Ascending aorta (tissue), 2 donors: ENCODE measurements around the gene ZMIZ1. TPM values are rescaled to one million over a fixed set of nuclear protein-coding genes. Genes with fewer than 3 reads are reported as not detected.

Experiments used
- DNase-seq, 2 donors: peaks; one replicate each; pipeline ENCODE4 v3.0.0-alpha.2; 2019; ENCODE audit warnings: low spot score in 2 of 2
- H3K27ac ChIP-seq, 2 donors: fragments of 200-600 bp; sonication (generic); one replicate each; pipeline ENCODE4 v1.5.1; 2016 to 2017; ENCODE audit warnings: mild to moderate bottlenecking in 1 of 2
- H3K27me3 ChIP-seq: fragments of 200-600 bp; sonication (generic); one replicate; pipeline ENCODE4 v1.5.1; 2017
- H3K36me3 ChIP-seq, 2 donors: fragments of 200-600 bp; sonication (generic); one replicate each; pipeline ENCODE4 v1.5.1; 2016
- H3K4me1 ChIP-seq, 2 donors: fragments of 200-600 bp; sonication (generic); one replicate each; pipeline ENCODE4 v1.5.1; 2016 to 2017; ENCODE audit warnings: mild to moderate bottlenecking in 1 of 2
- H3K4me3 ChIP-seq, 2 donors: fragments of 200-600 bp; sonication (generic); one replicate each; pipeline ENCODE4 v1.5.1; 2016 to 2017; ENCODE audit warnings: mild to moderate bottlenecking in 1 of 2
- H3K9me3 ChIP-seq, 2 donors: fragments of 200-600 bp; sonication (generic); one replicate each; pipeline ENCODE4 v1.5.1; 2016
- intact Hi-C: fragments of 100-400 bp; cut with DNase I; formaldehyde crosslinking; loops from one replicate; pipeline ENCODE4 v1.15.1; 2023
- total RNA-seq: library from RNA; depleted of rRNA; stranded (reverse); fragments of >200 nt; gene quantifications from one replicate; pipeline ENCODE4 v1.1.0, GENCODE V29; 2016
- TF ChIP-seq, protein P1 (sequence below), 3 experiments: fragments of 200-600 bp in 2 of 3; fragments of 450-650 bp in 1 of 3; sonication (generic) in 2 of 3; IDR thresholded peaks; one replicate each; pipeline ENCODE4 v1.5.1; 2016 to 2019; ENCODE audit warnings: antibody characterized with exemption in 3 of 3, mild to moderate bottlenecking in 1 of 3, moderate library complexity in 1 of 3

ZMIZ1 gene
- total RNA-seq, 1 donor from 2014 or later: 96.2 TPM

- TF ChIP-seq, protein P1, sequence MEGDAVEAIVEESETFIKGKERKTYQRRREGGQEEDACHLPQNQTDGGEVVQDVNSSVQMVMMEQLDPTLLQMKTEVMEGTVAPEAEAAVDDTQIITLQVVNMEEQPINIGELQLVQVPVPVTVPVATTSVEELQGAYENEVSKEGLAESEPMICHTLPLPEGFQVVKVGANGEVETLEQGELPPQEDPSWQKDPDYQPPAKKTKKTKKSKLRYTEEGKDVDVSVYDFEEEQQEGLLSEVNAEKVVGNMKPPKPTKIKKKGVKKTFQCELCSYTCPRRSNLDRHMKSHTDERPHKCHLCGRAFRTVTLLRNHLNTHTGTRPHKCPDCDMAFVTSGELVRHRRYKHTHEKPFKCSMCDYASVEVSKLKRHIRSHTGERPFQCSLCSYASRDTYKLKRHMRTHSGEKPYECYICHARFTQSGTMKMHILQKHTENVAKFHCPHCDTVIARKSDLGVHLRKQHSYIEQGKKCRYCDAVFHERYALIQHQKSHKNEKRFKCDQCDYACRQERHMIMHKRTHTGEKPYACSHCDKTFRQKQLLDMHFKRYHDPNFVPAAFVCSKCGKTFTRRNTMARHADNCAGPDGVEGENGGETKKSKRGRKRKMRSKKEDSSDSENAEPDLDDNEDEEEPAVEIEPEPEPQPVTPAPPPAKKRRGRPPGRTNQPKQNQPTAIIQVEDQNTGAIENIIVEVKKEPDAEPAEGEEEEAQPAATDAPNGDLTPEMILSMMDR (IDR thresholded peaks at IDR 0.05): no peak
- H3K4me3 ChIP-seq: no peak overlapping the region
- no peak overlapping the region for H3K27ac ChIP-seq
- H3K36me3 ChIP-seq: no peaks in the 10 kb centered on the region
- no peaks in the 10 kb centered on the region for H3K27me3 ChIP-seq
- intact Hi-C loops: no loop called here
- no peaks in the 10 kb centered on the region for H3K9me3 ChIP-seq
- no peaks in the 10 kb centered on the region for H3K4me1 ChIP-seq
- no peak for DNase-seq
These were observed 47.3 kb upstream of the ZMIZ1 start for GRCh38 chr10:79021331-79021907.

DNA sequence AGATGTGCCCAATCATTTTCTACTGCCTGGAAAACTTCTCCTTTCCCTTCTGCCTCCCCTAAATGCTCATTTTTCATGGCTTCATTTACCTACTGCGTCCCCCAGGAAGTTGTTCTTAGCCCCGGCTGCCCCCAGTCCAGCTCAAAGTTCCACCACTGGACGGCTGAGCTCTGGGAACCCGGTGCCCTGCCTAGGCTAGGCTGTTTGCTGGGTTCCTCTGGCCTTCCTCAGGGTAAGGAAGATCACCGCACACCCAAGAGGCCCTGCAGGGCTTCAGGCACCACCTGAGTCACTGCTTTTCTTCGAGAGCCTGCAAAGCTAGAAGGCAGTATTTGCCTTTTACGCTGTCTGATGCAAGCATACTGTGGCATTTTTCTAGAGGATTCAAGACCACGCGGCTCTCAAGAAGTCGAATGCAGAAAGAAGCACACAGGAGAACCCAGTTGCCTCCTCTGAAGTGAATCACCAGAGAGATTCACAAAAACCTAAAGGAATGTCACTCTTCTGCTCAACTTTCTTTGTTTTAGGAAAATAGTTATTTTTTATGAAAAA lies 46.7 kb upstream of the ZMIZ1 start:
- Histone ChIP-seq H3K27me3 (no peaks in the 10 kb centered on the region), H3K27ac (no peak overlapping the region), H3K4me3 (no peak overlapping the region), H3K9me3 (no peaks in the 10 kb centered on the region), H3K4me1 (no peaks in the 10 kb centered on the region), H3K36me3 (no peaks in the 10 kb centered on the region)
- DNase-seq: no peak
- TF ChIP-seq, protein P1 (IDR thresholded peaks at IDR 0.05): no peak
- intact Hi-C loops: no loop called here

DNA sequence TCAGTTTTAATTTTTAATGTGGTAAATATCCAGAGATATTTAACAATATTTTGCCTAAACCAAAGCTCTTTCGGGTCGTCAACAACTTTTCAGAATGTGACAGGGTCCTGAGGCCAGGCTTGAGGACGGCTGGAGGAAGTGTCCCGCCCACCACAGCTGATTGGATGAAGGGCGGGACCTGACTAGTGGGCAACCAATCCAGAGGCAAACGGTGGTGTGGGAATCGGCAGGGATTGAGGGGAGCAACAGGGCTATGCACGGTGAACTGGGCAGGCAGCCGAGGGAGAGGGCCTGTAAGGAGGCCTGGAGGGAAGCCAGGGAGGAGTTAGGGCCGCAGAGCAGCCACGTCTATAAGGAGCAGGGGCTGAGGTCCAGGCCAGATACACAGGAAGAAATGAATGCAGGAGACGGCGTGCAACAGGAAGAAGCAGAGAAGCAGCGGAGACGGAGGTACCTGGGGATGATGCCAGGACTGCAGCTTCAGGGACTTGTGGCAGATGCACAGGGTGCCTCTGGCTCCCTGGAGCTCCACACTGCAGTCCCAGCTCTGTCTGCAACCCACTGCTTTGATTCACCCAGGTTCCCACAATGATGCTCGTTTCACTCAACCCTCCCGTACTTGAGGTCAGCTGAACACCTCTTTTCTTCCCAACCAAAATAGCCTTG lies 46.1 kb upstream of the ZMIZ1 start:
- Histone ChIP-seq H3K4me1 (no peaks in the 10 kb centered on the region), H3K27me3 (no peaks in the 10 kb centered on the region), H3K36me3 (no peaks in the 10 kb centered on the region), H3K27ac (no peak overlapping the region), H3K9me3 (no peaks in the 10 kb centered on the region), H3K4me3 (no peak overlapping the region)
- no peak for DNase-seq
- TF ChIP-seq, protein P1 (IDR thresholded peaks at IDR 0.05): no peak
- intact Hi-C loops: no loop called here

- no peaks in the 10 kb centered on the region for H3K4me1 ChIP-seq
- peak in 1 of 2 donors; percentile 58 for DNase-seq
- H3K27me3 ChIP-seq: no peaks in the 10 kb centered on the region
- no peak overlapping the region for H3K27ac ChIP-seq
- TF ChIP-seq, protein P1 (IDR thresholded peaks at IDR 0.05): no peak
- H3K4me3 ChIP-seq: no peak overlapping the region
- intact Hi-C loops: no loop called here
- no peaks in the 10 kb centered on the region for H3K9me3 ChIP-seq
- H3K36me3 ChIP-seq: no peaks in the 10 kb centered on the region
These were observed 45.3 kb upstream of the ZMIZ1 start for GRCh38 chr10:79023240-79024162.

DNA sequence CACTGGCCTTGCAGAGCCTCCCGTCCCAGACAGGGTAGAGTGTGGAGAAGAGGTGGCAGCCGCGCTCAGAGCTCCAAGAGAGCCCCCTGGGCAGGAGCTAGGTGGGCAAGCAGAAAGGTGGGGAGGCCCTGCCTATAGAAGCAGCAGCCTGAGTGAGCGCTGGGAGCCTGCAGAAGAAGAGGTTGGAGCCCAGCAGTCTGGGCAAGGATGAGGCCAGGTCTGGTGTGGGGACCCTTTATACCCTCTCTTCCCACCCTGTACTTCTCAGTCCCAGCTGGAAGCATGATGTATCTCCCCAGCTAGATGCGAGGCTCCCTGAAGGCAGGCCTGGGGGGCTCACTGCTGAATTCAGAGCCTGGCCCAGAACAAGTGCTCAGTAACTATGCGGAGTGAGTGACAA lies 44.5 kb upstream of the ZMIZ1 start:
- no peak for DNase-seq
- Histone ChIP-seq H3K9me3 (no peaks in the 10 kb centered on the region), H3K4me3 (no peak overlapping the region), H3K27ac (no peak overlapping the region), H3K36me3 (no peaks in the 10 kb centered on the region), H3K4me1 (no peaks in the 10 kb centered on the region), H3K27me3 (no peaks in the 10 kb centered on the region)
- intact Hi-C loops: no loop called here
- TF ChIP-seq, protein P1 (IDR thresholded peaks at IDR 0.05): no peak
